DMS 273 treated with DMSO at 0.1 percent for 48 hours (cell line): ENCODE data around the gene PDE7B.

Source experiments
- DNase-seq: peaks from one replicate; lab custom pipeline; 2025; lab: John Stamatoyannopoulos, UW

Gene PDE7B

DNA sequence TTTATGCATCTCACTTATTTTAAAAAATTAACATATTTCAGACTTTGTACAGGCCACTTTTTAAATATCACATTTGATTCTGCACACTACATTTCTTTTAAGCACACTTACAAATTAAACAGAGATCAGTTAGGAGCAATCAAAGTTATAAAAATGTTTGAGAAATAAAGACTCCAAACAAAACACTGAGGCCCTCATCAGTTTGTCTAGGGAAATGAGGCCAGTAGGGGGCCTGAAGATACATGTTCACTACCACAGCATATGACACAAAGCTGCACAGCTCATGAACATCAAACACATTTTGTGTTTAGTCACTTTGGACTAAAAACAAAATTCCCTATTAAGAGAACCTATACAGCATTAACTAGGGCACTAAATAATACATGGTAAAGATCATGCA lies 180.5 kb downstream of the PDE7B start:
- no peak for DNase-seq

DNA sequence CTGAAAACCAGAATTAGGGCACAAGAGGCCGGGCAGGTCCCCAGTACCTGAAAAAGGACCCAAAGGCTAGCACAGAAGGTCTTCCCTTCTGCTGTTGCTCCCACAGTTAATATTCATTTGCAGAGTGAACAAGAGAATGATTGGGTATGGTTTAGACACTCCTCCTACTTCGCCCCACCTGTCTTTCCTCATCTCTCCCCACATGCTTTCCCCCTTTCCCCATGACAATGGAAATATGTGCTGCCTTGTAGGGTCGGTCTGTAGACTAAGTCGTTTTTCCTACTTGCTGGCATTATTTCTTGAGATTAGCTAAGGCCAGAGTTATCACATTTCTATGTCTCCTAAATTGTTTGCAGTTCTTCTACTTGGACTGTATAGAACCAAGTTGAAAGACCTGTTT lies 181.9 kb downstream of the PDE7B start:
- DNase-seq = no peak

DNA sequence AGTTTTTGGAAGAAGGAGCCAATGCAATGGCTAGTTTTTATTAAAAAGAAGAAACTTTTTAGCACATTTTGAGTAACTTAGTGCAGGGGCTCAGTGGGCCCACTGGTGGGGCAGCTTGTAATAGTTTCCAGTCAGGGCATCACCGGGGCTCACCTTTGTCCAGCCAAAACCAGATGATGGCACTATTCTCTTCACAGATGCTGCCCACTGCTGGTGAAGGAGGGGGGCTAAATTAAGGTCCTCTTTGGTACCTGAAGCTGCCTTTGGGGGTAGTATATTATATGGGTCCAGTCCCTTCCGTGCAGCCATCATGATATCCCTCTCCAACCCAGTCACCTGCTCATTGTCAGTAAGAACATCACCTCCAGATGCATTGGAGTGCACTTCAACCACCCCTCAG lies 182.9 kb downstream of the PDE7B start:
- DNase-seq = no peak

DNA sequence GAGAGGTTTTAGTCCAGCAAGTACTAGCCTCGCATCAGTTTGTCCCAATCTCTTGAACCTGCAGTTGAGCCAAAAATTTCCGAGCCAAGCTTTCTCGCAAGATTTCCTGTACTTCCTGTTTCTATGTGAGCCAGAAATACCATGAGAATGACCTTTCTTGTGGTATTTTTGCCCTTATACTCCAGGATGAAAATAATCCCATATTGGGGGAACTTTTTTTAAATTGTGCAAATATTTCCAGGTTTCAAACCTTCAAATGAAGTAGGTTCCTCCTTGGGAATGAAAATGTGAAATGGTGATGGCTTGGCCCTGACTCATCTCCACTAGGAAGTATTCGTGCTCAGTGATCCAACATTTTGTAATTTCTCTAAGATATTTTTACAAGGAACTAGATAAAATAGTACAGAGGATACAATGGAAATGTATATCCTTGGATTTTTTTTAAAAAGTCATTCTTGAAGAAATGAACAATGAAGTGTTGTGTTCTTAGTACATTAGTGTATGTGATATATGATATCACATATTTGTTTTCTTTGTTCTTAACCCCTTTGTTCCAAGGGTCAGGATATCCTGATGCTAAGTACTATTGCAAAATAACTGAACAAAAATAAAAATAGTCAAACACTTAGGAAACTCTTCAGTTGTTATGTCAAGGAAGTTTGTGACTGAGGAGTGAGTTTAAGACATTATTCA lies 184.0 kb downstream of the PDE7B start:
- no peak for DNase-seq

DNA sequence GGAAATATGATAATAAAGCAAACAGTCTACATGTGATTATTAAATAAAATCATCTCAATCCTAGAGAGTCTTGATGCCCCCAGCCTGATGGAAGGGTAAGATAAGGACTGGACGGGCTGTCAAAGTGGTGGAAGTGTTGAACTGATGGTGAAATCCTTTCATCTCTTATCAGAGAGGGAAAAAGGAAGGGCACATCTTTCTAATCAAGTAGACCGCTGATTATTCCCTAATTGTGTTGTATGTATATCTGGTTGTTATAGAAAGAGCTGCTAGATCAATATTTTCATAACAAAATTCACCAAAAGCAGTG lies 184.5 kb downstream of the PDE7B start:
- no peak for DNase-seq

DNA sequence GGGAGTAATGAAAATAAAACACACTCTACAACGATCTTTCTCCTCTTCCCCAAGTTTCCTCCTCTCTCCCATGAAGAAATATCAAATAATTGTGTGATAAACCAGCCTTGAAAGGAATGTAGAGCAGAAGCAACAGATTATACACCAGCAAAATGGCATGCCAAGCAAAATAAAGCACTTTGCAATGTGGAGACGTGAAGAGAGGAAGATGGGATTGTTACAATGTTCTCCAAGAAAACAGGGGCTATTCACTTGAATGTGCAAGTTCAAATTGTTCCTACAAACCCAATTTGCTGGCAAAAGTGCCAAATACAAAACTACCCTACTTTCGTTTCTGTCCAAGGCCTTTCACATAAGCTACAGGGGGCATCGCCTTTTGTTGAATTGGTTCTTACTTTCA lies 185.1 kb downstream of the PDE7B start:
- DNase-seq = no peak

DNA sequence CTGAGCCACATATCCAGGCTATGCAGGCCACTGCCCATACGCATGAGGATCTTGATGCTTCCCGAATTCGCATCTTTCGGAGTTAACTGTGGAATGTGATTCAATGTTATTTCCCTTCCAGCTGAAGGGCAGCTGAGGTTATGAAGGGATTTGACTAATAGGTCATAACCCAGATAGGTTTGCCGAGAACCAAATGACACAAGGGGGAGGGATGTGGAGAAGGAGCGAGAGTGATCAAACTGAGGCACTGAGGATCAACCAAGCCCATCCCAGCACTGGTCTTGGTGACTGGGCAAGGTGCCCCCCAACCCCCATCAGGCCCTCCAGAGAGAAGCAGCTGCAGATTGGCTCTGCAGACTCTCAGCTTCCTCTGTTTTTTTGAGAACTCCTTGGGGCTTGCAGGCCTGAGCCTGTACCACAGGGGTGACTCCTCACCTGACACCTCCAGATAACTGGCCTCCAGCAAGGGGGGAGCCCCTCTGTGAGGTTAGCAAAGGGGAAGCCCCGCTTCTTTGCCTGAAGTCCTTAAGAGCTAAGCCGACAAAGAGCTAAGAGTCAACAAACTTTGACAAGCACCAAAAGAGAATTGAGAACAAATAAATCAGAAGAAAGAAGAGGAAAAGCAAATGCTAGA lies 185.9 kb downstream of the PDE7B start:
- no peak for DNase-seq

DNA sequence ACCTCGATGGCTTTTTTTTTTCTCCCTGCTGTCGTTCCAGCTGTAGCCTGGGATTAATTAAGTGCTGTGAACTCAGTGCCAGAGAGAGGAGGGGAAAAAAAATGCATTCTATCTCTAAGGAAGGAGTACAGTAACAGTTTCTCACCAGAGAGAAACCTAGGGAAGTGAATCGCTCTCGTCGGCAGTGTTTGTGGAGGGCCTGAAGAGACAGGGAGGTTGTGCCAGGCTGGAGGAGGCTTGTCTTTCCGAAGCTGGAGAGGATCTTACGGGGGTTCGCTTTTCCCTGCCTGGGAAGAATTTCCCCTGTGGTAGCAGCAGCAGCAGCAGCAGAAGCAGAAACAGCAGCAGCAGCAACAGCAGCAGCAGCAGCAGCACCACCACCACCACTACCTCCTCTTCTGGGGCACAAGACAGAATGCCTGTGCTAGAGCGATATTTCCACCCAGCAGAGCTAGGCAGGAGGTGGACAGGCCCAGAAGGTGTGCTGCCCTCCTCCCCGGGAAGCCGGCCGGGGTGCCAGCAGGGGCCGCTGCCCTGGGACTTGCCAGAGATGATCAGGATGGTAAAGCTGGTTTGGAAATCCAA lies 186.5 kb downstream of the PDE7B start:
- no peak for DNase-seq

DNA sequence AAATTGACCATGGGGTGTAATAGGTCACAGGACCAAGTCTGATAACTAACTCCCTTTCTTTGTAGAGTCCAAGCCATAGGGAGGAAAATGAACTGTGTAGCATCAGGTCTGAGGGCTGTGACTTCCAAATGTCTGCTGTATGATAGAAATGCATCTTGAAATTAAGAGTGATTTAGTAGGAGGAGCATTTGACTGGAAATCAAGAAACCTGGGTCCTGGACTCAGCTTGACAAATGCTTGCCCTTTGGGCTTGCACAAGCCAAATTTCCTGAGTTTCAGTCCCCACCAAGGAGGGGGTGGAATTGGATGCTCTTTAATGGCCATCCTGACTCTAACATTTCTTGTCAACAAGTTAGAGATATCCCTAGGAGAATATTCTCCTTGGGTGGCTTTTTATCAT lies 187.0 kb downstream of the PDE7B start:
- DNase-seq = no peak

DNA sequence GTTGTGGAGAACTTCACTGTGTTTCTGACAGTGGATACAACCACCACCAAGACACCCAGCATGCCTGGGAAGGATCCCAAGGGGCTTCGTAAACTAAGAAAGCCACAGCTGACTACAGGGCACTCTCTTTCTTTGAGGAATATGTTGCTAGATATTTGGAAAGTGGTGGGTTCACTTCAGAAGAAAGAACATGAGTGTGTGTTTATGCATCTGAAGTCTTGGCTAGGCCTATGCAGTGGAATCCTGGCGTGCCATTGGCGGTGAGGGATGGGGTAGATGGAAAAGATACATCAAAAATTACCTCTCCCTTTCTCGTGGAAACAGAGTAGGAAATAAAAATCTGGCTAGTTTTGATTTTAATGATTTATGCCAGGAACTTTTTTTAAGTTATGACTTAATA lies 187.7 kb downstream of the PDE7B start:
- DNase-seq = no peak

DNA sequence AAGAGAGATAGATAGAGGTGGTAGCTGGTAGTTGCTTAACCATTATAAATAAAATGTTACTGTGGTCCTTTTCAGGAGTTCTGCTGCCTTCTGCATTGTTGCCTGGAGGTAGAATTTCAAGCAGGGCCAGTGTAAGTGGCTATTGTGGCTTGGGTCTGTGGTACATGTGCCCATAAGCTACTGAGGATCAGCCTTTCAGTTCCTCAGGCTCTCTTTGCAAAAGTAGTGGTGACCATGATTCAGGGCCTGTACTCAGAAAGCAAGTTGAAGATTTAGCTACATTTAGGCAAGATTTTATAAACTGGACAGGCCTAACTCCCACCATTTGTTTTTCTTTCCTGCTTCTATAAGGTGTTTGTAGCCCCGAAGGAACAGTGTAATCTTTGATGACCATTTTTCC lies 199.0 kb downstream of the PDE7B start:
- no peak for DNase-seq

DNA sequence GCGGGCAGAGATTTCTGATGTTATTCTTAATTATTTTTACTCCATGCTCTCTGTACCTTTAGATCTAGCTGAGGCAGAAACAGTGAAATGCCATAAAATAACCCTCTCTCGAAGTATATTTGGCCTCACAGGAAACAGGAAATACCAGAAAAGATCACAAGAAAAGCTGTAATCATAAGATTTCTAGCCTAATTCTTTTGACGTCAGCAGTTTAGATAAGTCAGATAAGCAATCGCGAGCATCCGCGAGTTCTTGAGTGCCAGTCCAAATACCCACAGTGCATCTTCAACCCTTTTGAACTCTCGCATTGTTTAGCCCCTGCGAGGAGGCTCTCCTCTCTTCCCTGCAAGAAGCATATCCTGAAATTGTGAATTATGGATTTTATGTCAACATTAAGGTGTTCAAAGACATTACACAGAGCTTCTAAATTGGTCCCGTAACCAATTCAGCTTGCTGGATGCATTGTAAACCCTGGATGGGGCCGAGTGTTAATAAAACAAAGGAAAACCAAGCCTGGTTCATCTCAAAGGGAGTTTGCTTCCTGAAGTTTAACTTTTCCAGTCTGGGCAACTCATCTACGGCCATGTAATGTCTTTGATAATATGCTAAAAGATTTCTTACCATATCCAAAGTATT lies 199.8 kb downstream of the PDE7B start:
- no peak for DNase-seq

DNA sequence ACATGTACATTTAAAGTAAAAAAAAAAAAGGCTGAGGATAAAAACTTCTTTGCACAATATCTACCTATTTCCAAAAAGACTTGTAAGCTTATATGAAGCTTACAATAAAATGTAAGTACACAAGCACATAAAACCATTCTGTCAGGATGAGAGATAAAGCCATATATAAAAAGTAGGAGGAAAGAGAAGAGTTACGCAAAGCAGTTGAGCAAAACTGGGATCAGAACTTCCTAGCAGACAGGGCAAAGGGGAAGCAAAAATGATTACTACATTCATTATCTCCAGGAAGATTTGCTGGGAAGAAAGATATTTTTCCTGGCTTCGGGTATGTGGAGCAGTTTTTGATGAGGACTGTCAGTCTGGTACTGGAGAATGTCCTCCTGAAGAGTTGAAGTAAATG lies 200.5 kb downstream of the PDE7B start:
- no peak for DNase-seq

DNA sequence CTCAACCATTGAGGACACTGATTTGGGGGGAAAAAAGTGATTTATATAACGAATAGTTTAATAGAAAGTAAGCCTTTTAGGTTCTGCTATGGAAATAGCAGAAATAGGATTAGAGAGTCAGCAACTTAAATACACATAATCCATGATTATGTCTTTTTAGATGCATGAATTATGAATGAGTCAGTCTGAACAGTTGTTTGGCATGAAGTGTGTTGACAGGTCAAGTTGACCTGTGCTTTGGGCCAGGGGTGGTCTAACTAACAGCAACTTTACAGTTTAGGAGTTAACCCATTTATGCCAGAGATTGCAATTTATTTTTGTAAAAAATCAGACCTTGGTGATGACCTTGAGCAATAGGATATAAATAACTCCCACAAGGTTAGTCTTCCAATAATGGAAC lies 207.4 kb downstream of the PDE7B start:
- no peak for DNase-seq

DNA sequence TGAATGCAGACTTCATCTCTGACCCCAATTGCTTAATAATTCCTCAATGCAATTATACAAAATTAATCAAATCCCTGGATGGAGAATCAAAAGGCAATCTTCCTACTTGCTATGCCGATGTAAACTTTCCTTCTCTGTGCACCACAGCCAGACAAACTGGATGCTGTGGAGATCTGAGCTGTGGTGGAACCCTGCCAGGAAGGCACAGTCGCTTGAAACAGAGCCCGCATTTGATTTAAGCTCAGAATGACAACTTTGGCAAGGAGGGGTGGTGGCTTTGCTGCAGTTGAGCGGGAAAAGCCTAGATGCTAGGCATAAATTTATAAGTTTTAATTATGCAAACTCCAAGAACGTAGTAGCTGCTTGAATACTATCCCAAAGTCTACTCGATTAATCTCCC lies 207.8 kb downstream of the PDE7B start:
- DNase-seq = no peak

DNA sequence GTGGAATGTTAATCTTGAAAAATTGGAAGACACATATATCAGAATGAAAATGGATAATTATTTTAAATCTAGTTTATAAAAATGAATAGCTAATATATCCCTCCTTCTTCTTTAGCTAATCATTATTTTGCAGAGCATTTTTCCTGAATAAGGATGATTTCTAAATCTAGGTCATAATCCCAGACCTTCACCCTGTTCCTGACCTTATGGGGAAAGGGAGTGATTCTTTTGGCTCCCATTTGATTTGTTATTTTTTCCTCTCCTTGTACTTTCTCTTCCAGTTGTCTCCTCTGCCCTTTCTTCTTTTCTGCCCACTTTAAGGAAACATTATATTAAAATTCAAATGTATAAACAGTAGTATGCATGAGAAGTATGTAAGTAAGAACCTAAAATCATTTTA lies 208.6 kb downstream of the PDE7B start:
- no peak for DNase-seq

DNA sequence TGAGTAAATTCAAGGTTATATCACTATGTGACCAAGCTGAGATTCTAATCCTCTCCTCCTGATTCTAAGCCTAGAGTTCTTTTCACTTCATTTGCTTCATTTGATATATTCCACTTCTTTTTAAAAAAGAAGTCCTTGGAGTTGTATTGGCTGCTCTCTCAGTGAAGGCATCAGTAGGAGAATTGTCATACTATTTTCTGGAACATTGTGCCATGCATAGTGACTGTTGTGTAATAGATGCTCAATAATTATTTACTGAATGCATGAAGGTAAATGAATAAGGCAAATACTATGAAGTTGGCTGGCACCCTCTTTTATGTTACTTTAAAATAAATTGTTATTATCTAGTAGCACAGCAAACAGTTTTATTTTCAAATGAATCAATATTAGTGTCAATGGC lies 209.3 kb downstream of the PDE7B start:
- DNase-seq = no peak

DNA sequence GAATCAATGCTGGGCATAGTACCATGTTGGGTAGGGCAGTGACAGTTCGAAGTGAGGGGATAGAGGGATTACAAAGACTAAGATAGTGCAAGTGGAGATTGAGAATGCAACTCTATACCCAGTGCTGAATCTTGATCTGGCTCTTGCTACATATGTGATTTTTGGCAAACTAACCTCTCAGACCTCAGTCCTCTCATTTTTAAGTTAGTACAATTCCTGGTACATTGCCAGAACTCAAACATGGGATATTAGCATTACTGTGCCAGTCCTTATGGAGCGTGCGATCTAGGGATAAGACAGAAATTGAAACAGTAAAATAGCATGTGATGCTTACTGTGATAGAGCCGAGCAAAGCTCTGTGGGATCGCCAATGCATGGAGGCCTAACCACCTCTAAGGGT lies 210.2 kb downstream of the PDE7B start:
- DNase-seq = no peak

DNA sequence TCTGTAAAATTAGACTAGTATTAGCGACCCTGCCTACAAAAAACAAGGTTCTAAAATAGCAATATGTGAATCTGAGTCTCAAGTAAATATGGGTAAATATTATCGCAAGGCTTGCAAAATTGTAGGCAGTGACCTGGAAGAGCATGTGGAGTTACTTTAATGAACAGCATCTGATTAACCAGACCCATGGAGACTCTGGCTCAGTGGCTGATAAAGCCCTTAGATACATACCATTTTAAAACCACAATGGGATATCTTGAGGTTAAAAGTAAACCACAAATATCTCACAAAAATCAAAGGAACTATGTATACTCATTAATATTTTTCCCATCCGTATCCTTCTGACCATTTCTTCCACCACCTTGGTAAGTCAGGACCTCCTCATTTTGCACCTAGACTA lies 211.6 kb downstream of the PDE7B start:
- no peak for DNase-seq

DNA sequence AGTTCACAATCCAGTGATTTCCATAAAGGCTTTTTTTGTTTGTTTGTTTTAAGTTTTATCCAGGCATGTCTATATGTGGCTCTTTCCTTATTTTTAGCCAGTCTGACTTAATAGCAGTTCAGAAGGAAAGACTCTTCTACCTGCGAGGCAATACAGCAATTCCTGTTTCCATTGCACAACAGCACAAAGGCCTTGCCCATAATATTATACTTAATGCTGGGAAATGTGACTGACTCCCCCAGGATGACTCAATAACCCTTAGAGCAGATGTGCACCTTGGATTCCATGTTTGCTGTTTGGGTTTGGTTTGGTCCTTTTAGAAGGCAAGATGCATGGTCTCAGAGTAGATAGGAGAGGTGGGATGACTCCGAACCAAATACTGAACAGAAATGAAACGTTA lies 214.5 kb downstream of the PDE7B start:
- DNase-seq = no peak

DNA sequence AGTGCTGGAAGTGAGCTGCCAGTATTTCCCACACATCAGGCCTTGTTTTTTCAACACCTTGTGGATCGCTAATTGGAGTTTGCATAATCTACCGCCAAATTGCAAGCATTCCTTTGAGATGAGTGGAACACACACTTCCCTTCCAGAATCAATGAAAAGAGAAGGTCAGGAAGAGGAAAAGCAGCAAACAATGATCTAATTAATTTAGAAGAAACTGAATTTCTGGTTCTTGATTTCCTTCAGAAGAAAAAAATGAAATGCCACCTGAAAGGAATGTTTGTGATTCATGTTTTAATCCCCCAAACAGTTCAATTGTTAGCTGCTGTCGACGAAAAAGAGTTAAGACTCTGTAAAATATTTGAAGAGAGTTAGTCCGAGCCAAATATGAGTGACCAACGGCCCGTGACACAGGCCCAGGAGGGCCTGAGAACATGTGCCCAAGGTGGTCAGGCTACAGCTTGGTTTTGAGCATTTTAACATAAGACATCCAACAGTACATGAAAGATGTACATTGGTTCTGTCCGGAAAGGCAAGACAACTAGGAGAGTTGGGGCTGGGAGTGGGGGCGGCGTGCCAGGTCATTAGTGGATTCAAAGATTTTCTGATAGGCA lies 216.3 kb downstream of the PDE7B start:
- DNase-seq = no peak

DNA sequence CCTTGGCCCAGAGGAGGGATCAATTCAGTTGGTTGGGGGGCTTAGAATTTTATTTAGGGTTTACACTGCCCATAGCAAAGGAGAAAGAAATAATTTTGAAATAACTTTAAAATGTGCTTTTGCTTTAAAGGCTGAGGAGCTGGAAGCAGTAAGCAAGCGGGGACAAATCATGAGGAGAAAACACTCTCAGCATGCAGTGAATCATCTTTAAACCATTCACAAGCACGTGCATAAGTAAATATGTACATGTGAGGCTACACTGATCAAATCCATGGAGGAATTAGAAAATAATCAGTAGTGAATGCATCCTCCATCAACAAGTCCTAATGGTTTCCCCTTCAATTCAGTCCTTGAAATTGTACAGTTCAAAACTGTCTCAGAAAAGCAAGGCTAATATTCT lies 217.6 kb downstream of the PDE7B start:
- DNase-seq = no peak

DNA sequence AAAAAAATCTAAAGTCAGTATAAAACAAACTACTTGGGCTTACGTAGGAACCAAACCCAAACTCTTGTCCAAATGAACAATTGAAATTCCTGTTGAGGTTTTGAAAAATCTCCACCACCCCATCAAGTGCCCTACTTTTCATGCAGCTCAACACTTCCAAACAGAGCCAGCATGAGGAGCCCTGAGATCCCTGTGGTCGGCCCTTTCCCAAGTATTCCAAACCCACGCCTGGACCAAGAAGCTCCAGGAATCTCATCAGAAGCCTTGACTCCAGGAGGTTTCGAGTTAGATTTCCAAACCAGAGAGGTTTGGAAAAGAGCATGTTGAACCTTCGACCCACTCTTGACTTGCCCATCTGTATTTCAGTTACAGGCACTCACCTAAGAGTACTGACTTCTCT lies 219.3 kb downstream of the PDE7B start:
- no peak for DNase-seq
